Pancreas (tissue), 10 donors: ENCODE data around the gene TLE7. TPM values are rescaled to one million over a fixed set of nuclear protein-coding genes. Genes with fewer than 3 reads are reported as not detected.

ENCODE experiments used
- ATAC-seq, 4 donors: fragments of 200-7000 bp; cut with Tn5 transposase; one replicate each; pipeline versions ENCODE4 v1.8.0 to v1.9.1; 2020; ENCODE audit warnings: mild to moderate bottlenecking in 4 of 4, moderate library complexity in 4 of 4
- DNase-seq, 6 donors: peaks; one replicate each; pipeline ENCODE4 v3.0.0-alpha.2; 2020
- FAIRE-seq: peaks from 2 replicates; lab custom pipeline; 2012; peaks lifted over from hg19 to GRCh38; lab: Jason Lieb, UNC
- H3K27ac ChIP-seq, 4 donors: fragments of 200-600 bp; sonication (generic); 1 replicate in 3 of 4; 2 replicates in 1 of 4; pipeline versions ENCODE4 v1.5.0 to v1.8.0; 2020
- H3K27me3 ChIP-seq, 4 donors: fragments of 200-600 bp; one replicate each; pipeline ENCODE4 v1.8.0; 2021
- H3K36me3 ChIP-seq, 3 donors: fragments of 200-600 bp; sonication (generic) in 1 of 3; one replicate each; pipeline versions ENCODE4 v1.5.0 to v1.8.0; 2020 to 2021
- H3K4me1 ChIP-seq, 3 donors: fragments of 200-600 bp; one replicate each; pipeline ENCODE4 v1.8.0; 2021
- H3K4me3 ChIP-seq, 4 donors: fragments of 200-600 bp; sonication (generic) in 2 of 4; one replicate each; pipeline versions ENCODE4 v1.5.0 to v1.8.0; 2020 to 2021
- H3K9me3 ChIP-seq, 4 donors: fragments of 200-600 bp; one replicate each; pipeline ENCODE4 v1.8.0; 2021
- CTCF ChIP-seq, 4 donors: fragments of 200-600 bp; sonication (generic) in 3 of 4; IDR thresholded peaks; one replicate each; pipeline versions ENCODE4 v1.5.0 to v1.8.0; 2021; ENCODE audit warnings: antibody characterized with exemption in 4 of 4
- WGBS, 2 donors: extraction: QIAGEN DNeasy Blood & Tissue Kit; methylation state at CpG; one replicate each; pipeline ENCODE4 v1.1.7; 2013; 5-methylcytosine and 5-hydroxymethylcytosine counted together
- intact Hi-C, 3 donors: fragments of 100-400 bp; cut with DNase I; formaldehyde crosslinking; loops; one replicate each; pipeline versions ENCODE4 v1.11.1 to v1.14.2; 2022
- polyA plus RNA-seq, 2 donors: library from polyadenylated mRNA; stranded (reverse); fragments of 200-250 nt; gene quantifications; one replicate each; pipeline ENCODE4 v1.2.3, GENCODE V29; 2013
- total RNA-seq, 6 donors: library from RNA; stranded (reverse); fragmentation: NEBNext Ultra II Directional in 4 of 6; extraction: Animal tissue kit (Norgen Biotek cat#: 25700) in 4 of 6; gene quantifications; one replicate each; pipeline versions ENCODE4 v1.2.1 to v1.2.4, GENCODE V29; 2021 to 2023
- donor health status: healthy with polysubstance abuse.
- donor health status: DM: no; HTN: no; CAD: no; lungs with moderate emphysema.
- donor health status: DM: no; HTN: no; CAD: no.
- donor health status: control.
- donor health status: control.
- donor health status: Bipolar disorder and iron deficiency.
- donor health status: DM: yes; HTN: yes; CAD: no.
- donor health status: DM: no; HTN: no; CAD: no.
- donor health status: DM: no; HTN: no; CAD: no.
- donor health status: DM: yes; HTN: yes; CAD: no.

TLE7 gene
- total and polyA plus RNA-seq, 8 donors = not detected

- DNase-seq (no peak), FAIRE-seq (no peak), ATAC-seq (no peak)
- no peak for TF ChIP-seq CTCF (IDR thresholded peaks at IDR 0.05)
- H3K27me3 ChIP-seq = no peaks in the 10 kb centered on the region
- intact Hi-C loops = no loop called here
- H3K9me3 ChIP-seq = no peaks in the 10 kb centered on the region
- H3K4me3 ChIP-seq = no peak overlapping the region
- no peak overlapping the region for H3K27ac ChIP-seq
- WGBS, 2 donors = 50 to 59% methylated on average over 6 of the region's 6 CpGs
- no peaks in the 10 kb centered on the region for H3K36me3 ChIP-seq
- H3K4me1 ChIP-seq = no peaks in the 10 kb centered on the region
These were observed 11.1 kb downstream of the TLE7 start for GRCh38 chr16:71430744-71431143.

GRCh38 chr16:71429581-71429980 is 12.3 kb downstream of the TLE7 start:
- TF ChIP-seq CTCF (IDR thresholded peaks at IDR 0.05) = no peak
- intact Hi-C loops = no loop called here
- FAIRE-seq (no peak), ATAC-seq (no peak), DNase-seq (no peak)
- Histone ChIP-seq H3K9me3 (no peaks in the 10 kb centered on the region), H3K36me3 (no peaks in the 10 kb centered on the region), H3K4me1 (no peaks in the 10 kb centered on the region), H3K27me3 (no peaks in the 10 kb centered on the region), H3K4me3 (no peak overlapping the region), H3K27ac (no peak overlapping the region)
- 71 to 72% methylated on average over 3 of the region's 3 CpGs for WGBS, 2 donors

- Histone ChIP-seq H3K27ac (no peak overlapping the region), H3K36me3 (no peaks in the 10 kb centered on the region), H3K4me3 (no peak overlapping the region), H3K27me3 (no peaks in the 10 kb centered on the region), H3K4me1 (no peaks in the 10 kb centered on the region), H3K9me3 (no peaks in the 10 kb centered on the region)
- no peak for FAIRE-seq
- intact Hi-C loops = no loop called here
- DNase-seq = no peak
- TF ChIP-seq CTCF (IDR thresholded peaks at IDR 0.05) = no peak
- no peak for ATAC-seq
- 71 to 83% methylated on average over 2 of the region's 2 CpGs for WGBS, 2 donors
These were observed 13.0 kb downstream of the TLE7 start for GRCh38 chr16:71428883-71429282.

- H3K4me1 ChIP-seq = no peaks in the 10 kb centered on the region
- H3K27ac ChIP-seq = no peak overlapping the region
- H3K4me3 ChIP-seq = no peak overlapping the region
- no peaks in the 10 kb centered on the region for H3K27me3 ChIP-seq
- intact Hi-C loops = no loop called here
- no peaks in the 10 kb centered on the region for H3K36me3 ChIP-seq
- ATAC-seq (no peak), FAIRE-seq (no peak), DNase-seq (no peak)
- no peak for TF ChIP-seq CTCF (IDR thresholded peaks at IDR 0.05)
- no peaks in the 10 kb centered on the region for H3K9me3 ChIP-seq
These were observed 13.5 kb downstream of the TLE7 start for GRCh38 chr16:71428385-71428784.

GRCh38 chr16:71426880-71427615 is 14.8 kb downstream of the TLE7 start:
- Histone ChIP-seq H3K27ac (no peak overlapping the region), H3K4me1 (no peaks in the 10 kb centered on the region), H3K9me3 (no peaks in the 10 kb centered on the region), H3K36me3 (no peaks in the 10 kb centered on the region), H3K4me3 (no peak overlapping the region), H3K27me3 (no peaks in the 10 kb centered on the region)
- ATAC-seq = no peak
- TF ChIP-seq CTCF (IDR thresholded peaks at IDR 0.05) = no peak
- WGBS, 2 donors = 54 to 61% methylated on average over 12 of the region's 12 CpGs
- no peak for FAIRE-seq
- no peak for DNase-seq
- intact Hi-C loops = no loop called here
